Regular cardiac myocyte (primary cell): ENCODE measurements around the gene DHRS2. TPM values are rescaled to one million over a fixed set of nuclear protein-coding genes. Genes with fewer than 3 reads are reported as not detected.

Experiments
- total RNA-seq: library from RNA; depleted of rRNA; stranded (reverse); fragments of >200 nt; gene quantifications from 2 replicates; pipeline ENCODE4 v1.2.3, GENCODE V29; 2014

The DHRS2 gene
- total RNA-seq, result under 0.01 and 0.19 TPM in 2 replicates

GRCh38 chr14:23636317-23637211, at the start of gene DHRS2:
Gene DHRS2 (plus strand): TSS chr14:23636364. CDS start chr14:23638865, 2,501 bp downstream.

Other genes starting within 250 kb of the DHRS2 start
- not detected in 2 replicates for gene MYH6, start 228.1 kb upstream of the DHRS2 start, total RNA-seq
- not detected in 2 replicates for gene MYH7, start 200.7 kb upstream of the DHRS2 start, total RNA-seq
- gene NGDN, start 166.7 kb upstream of the DHRS2 start, total RNA-seq, result 49.9 and 51.4 TPM in 2 replicates
- gene ZFHX2, start 84.6 kb upstream of the DHRS2 start, total RNA-seq, result under 0.01 and 0.56 TPM in 2 replicates
- 11.3 and 23.4 TPM in 2 replicates for gene THTPA, start 80.1 kb upstream of the DHRS2 start, total RNA-seq
- 7.9 and 13.2 TPM in 2 replicates for gene AP1G2, start 68.6 kb upstream of the DHRS2 start, total RNA-seq
- gene JPH4, start 57.6 kb upstream of the DHRS2 start, total RNA-seq, result not detected in 2 replicates